Pancreas (tissue), 10 donors: ENCODE results near the gene PRKAR2B. TPM values are rescaled to one million over a fixed set of nuclear protein-coding genes. Genes with fewer than 3 reads are reported as not detected.

Experiments
- ATAC-seq, 4 donors: fragments of 200-7000 bp; cut with Tn5 transposase; one replicate each; pipeline versions ENCODE4 v1.8.0 to v1.9.1; 2020; ENCODE audit warnings: mild to moderate bottlenecking in 4 of 4, moderate library complexity in 4 of 4
- DNase-seq, 6 donors: peaks; one replicate each; pipeline ENCODE4 v3.0.0-alpha.2; 2020
- FAIRE-seq: peaks from 2 replicates; lab custom pipeline; 2012; peaks lifted over from hg19 to GRCh38; lab: Jason Lieb, UNC
- H3K27ac ChIP-seq, 4 donors: fragments of 200-600 bp; sonication (generic); 1 replicate in 3 of 4; 2 replicates in 1 of 4; pipeline versions ENCODE4 v1.5.0 to v1.8.0; 2020
- H3K27me3 ChIP-seq, 4 donors: fragments of 200-600 bp; one replicate each; pipeline ENCODE4 v1.8.0; 2021
- H3K36me3 ChIP-seq, 3 donors: fragments of 200-600 bp; sonication (generic) in 1 of 3; one replicate each; pipeline versions ENCODE4 v1.5.0 to v1.8.0; 2020 to 2021
- H3K4me1 ChIP-seq, 3 donors: fragments of 200-600 bp; one replicate each; pipeline ENCODE4 v1.8.0; 2021
- H3K4me3 ChIP-seq, 4 donors: fragments of 200-600 bp; sonication (generic) in 2 of 4; one replicate each; pipeline versions ENCODE4 v1.5.0 to v1.8.0; 2020 to 2021
- H3K9me3 ChIP-seq, 4 donors: fragments of 200-600 bp; one replicate each; pipeline ENCODE4 v1.8.0; 2021
- WGBS, 2 donors: extraction: QIAGEN DNeasy Blood & Tissue Kit; methylation state at CpG; one replicate each; pipeline ENCODE4 v1.1.7; 2013; 5-methylcytosine and 5-hydroxymethylcytosine counted together
- intact Hi-C, 3 donors: fragments of 100-400 bp; cut with DNase I; formaldehyde crosslinking; loops; one replicate each; pipeline versions ENCODE4 v1.11.1 to v1.14.2; 2022
- polyA plus RNA-seq, 2 donors: library from polyadenylated mRNA; stranded (reverse); fragments of 200-250 nt; gene quantifications; one replicate each; pipeline ENCODE4 v1.2.3, GENCODE V29; 2013
- total RNA-seq, 6 donors: library from RNA; stranded (reverse); fragmentation: NEBNext Ultra II Directional in 4 of 6; extraction: Animal tissue kit (Norgen Biotek cat#: 25700) in 4 of 6; gene quantifications; one replicate each; pipeline versions ENCODE4 v1.2.1 to v1.2.4, GENCODE V29; 2021 to 2023
- TF ChIP-seq, protein P1 (sequence below), 4 donors: fragments of 200-600 bp; sonication (generic) in 3 of 4; IDR thresholded peaks; one replicate each; pipeline versions ENCODE4 v1.5.0 to v1.8.0; 2021; ENCODE audit warnings: antibody characterized with exemption in 4 of 4
- donor health status: healthy with polysubstance abuse.
- donor health status: DM: no; HTN: no; CAD: no; lungs with moderate emphysema.
- donor health status: DM: no; HTN: no; CAD: no.
- donor health status: control.
- donor health status: control.
- donor health status: Bipolar disorder and iron deficiency.
- donor health status: DM: yes; HTN: yes; CAD: no.
- donor health status: DM: no; HTN: no; CAD: no.
- donor health status: DM: no; HTN: no; CAD: no.
- donor health status: DM: yes; HTN: yes; CAD: no.

Gene PRKAR2B
- total and polyA plus RNA-seq, 8 donors = 5.8 to 9.9 (median 7.6) TPM

DNA sequence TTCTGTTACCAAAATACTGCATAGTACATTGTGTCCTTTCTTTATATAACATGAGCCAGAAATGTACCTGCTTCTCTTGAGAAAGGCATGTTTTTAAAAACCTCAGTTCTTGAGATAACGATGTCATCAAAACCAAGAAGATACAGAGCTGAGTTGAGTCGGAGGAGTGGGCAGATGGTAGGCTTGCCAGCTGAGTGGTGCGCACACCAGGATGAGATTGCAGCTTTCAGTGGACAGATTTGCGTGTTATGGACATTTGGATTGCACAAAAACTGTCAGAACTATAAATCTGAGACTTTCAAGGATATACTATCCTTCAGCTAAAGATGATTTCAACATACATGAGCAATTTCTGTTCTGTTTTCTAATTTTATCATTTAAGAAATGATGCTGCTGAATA is 25.0 kb downstream of the PRKAR2B start:
- TF ChIP-seq, protein P1, sequence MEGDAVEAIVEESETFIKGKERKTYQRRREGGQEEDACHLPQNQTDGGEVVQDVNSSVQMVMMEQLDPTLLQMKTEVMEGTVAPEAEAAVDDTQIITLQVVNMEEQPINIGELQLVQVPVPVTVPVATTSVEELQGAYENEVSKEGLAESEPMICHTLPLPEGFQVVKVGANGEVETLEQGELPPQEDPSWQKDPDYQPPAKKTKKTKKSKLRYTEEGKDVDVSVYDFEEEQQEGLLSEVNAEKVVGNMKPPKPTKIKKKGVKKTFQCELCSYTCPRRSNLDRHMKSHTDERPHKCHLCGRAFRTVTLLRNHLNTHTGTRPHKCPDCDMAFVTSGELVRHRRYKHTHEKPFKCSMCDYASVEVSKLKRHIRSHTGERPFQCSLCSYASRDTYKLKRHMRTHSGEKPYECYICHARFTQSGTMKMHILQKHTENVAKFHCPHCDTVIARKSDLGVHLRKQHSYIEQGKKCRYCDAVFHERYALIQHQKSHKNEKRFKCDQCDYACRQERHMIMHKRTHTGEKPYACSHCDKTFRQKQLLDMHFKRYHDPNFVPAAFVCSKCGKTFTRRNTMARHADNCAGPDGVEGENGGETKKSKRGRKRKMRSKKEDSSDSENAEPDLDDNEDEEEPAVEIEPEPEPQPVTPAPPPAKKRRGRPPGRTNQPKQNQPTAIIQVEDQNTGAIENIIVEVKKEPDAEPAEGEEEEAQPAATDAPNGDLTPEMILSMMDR (IDR thresholded peaks at IDR 0.05) = no peak
- ATAC-seq (no peak), FAIRE-seq (no peak), DNase-seq (no peak)
- Histone ChIP-seq H3K27ac (no peak overlapping the region), H3K9me3 (no peaks in the 10 kb centered on the region), H3K36me3 (no peaks in the 10 kb centered on the region), H3K4me1 (no peaks in the 10 kb centered on the region), H3K27me3 (no peaks in the 10 kb centered on the region), H3K4me3 (no peak overlapping the region)
- 81 to 86% methylated on average over 4 of the region's 4 CpGs for WGBS, 2 donors
- intact Hi-C loops = no loop called here

DNA sequence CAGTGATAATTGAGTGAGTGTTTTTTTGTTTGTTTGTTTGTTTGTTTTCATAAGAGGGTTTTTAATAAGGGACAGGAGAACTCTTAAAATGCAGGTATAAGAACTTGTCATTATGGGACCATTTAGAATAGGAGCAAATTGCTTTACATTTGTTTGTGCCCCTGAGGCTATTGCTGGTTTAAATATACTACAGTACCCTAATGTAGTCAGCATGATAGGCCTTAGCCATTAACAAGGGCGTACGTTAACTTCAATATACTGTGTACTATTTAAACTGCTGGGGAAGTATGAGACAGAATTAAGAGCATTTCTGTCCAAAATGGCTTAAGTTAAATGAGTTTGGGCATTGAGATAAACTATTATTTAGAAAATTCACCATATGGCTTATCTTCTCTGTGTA is 26.2 kb downstream of the PRKAR2B start:
- H3K4me1 ChIP-seq = no peaks in the 10 kb centered on the region
- H3K9me3 ChIP-seq = no peaks in the 10 kb centered on the region
- no peaks in the 10 kb centered on the region for H3K27me3 ChIP-seq
- DNase-seq = no peak
- no peak for FAIRE-seq
- ATAC-seq = no peak
- no peak overlapping the region for H3K4me3 ChIP-seq
- 76 to 77% methylated on average over 2 of the region's 2 CpGs for WGBS, 2 donors
- intact Hi-C loops = no loop called here
- TF ChIP-seq, protein P1 (IDR thresholded peaks at IDR 0.05) = no peak
- no peaks in the 10 kb centered on the region for H3K36me3 ChIP-seq
- H3K27ac ChIP-seq = no peak overlapping the region

DNA sequence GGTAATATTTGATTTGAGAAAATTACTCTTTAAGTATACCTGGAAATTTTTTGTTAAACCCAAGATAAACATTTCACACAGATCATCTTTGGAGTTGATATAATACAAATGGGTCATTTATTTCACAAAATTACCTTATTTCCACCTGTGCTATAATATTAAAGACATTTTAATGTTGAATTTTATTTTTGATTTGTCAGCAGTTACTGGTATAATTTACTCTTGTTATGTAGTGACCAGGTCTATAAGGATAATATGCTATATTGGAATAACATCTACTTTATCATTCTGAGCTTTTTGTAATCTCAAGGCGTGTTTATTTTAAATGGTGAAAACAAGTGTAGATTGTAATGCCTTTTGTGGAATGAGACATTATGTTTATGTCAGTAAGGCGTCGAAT is 26.6 kb downstream of the PRKAR2B start:
- intact Hi-C loops = no loop called here
- Histone ChIP-seq H3K4me3 (no peak overlapping the region), H3K9me3 (no peaks in the 10 kb centered on the region), H3K36me3 (no peaks in the 10 kb centered on the region), H3K27me3 (no peaks in the 10 kb centered on the region), H3K27ac (no peak overlapping the region), H3K4me1 (no peaks in the 10 kb centered on the region)
- DNase-seq (no peak), ATAC-seq (no peak), FAIRE-seq (no peak)
- WGBS, 2 donors = 79 to 83% methylated on average over 3 of the region's 3 CpGs
- TF ChIP-seq, protein P1 (IDR thresholded peaks at IDR 0.05) = no peak

DNA sequence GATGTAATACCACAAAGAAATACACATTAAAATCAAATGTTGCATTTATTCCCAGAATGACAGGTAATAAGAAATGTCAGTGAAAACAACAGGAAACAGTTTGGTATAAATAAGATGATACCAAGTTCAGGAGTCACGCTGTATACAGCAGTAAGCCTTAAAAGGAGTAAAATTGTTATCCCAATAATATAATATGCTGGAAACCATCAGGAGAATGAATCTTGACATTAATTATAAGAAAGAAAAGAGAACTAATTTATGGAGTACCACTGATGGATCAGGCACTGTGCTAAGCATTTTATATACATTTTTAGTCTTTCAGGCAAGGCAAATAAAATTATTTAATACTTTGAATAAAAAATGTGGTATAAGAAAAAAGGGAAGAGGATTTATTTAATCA is 27.6 kb downstream of the PRKAR2B start:
- Histone ChIP-seq H3K4me1 (no peaks in the 10 kb centered on the region), H3K27me3 (no peaks in the 10 kb centered on the region), H3K27ac (no peak overlapping the region), H3K4me3 (no peak overlapping the region), H3K9me3 (no peaks in the 10 kb centered on the region), H3K36me3 (no peaks in the 10 kb centered on the region)
- ATAC-seq (no peak), FAIRE-seq (no peak), DNase-seq (no peak)
- TF ChIP-seq, protein P1 (IDR thresholded peaks at IDR 0.05) = no peak
- intact Hi-C loops = no loop called here
- 85 to 97% methylated on average over 1 of the region's 1 CpG for WGBS, 2 donors

DNA sequence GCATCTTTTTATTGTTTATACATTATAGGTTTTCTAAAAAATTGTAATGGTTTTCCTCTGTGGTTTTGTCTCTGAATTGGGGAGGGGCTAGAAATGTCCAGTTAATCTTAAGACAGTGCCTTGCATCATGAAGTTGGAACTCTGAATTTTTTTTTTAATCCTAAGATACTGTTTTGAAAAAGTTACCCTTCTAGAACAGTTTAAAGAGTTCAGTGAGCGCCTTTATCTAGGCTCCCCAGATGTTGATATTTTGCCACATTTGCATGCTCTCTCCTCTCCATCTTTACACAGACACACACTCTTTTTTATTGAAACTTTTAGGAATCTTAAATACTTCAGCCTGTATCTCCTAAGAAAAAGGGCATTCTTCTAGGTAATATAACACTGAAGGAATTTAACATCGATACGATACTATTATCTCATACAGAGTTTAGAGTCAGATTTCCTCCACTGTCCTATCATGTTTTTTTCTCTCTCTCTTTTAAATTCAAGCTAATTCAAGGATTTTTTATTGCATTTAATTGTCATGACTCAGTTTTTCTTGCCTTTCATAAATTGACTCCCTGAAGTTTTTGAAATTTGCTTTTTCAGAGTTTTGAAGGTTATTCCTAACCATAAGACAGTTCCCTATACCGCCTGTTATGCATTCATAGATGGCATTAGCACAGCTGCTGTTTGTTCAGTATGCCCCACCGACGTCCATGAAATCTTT is 31.5 kb downstream of the PRKAR2B start:
- H3K27me3 ChIP-seq = no peaks in the 10 kb centered on the region
- intact Hi-C loops = no loop called here
- no peaks in the 10 kb centered on the region for H3K4me1 ChIP-seq
- no peak overlapping the region for H3K4me3 ChIP-seq
- WGBS, 2 donors = 71 to 73% methylated on average over 6 of the region's 6 CpGs
- no peak for DNase-seq
- no peak for FAIRE-seq
- TF ChIP-seq, protein P1 (IDR thresholded peaks at IDR 0.05) = no peak
- H3K9me3 ChIP-seq = no peaks in the 10 kb centered on the region
- no peak for ATAC-seq
- H3K36me3 ChIP-seq = no peaks in the 10 kb centered on the region
- no peak overlapping the region for H3K27ac ChIP-seq
